Measurements from ENCODE around the gene RIC1.

GRCh38 chr9:5620494-5620893 is 8.4 kb upstream of the RIC1 start:
- TF ChIP-seq CTCF (conservative IDR thresholded peaks at IDR 0.05) (no peak), ZFX (IDR thresholded peaks at IDR 0.05) (no peak)
